HL-60 (cell line): Measurements from ENCODE around the gene SSH2.

Experiments
- CTCF ChIP-seq: IDR thresholded peaks from one replicate; pipeline ENCODE4 v1.5.1; 2011; ENCODE audit warnings: low read length, control low read depth, inconsistent platforms; ENCODE audit not compliant: insufficient read depth
- GABPA ChIP-seq: IDR thresholded peaks from 2 replicates; pipeline ENCODE4 v1.6.1; 2012; ENCODE audit warnings: low read depth
- POLR2AphosphoS5 ChIP-seq: IDR thresholded peaks from 2 replicates; pipeline ENCODE4 v1.6.1; 2012; ENCODE audit warnings: low read depth
- REST ChIP-seq: IDR thresholded peaks from 2 replicates; pipeline ENCODE4 v1.6.1; 2012; ENCODE audit warnings: low read depth; ENCODE audit not compliant: insufficient replicate concordance
- SPI1 ChIP-seq: IDR thresholded peaks from 2 replicates; pipeline ENCODE4 v1.6.1; 2012; ENCODE audit warnings: low read depth, mild to moderate bottlenecking, borderline replicate concordance

GRCh38 chr17:29615048-29615385 is 315.0 kb downstream of the SSH2 start:
- no peak for TF ChIP-seq REST
- no peak for TF ChIP-seq CTCF
- TF ChIP-seq GABPA: no peak
- no peak for TF ChIP-seq POLR2AphosphoS5
- TF ChIP-seq SPI1: no peak
